ENCODE data around the gene DEFB119. TPM values are rescaled to one million over a fixed set of nuclear protein-coding genes. Genes with fewer than 3 reads are reported as not detected.
"Not testable (repeated sequence)": the region's sequence is repeated elsewhere in the genome, so short reads cannot be mapped to it uniquely, and the experiment has no call there.

Gene DEFB119, protein sequence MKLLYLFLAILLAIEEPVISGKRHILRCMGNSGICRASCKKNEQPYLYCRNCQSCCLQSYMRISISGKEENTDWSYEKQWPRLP
- not detected for total RNA-seq
- not detected for polyA plus RNA-seq
- long read RNA-seq, donor 1, result 0 reads
- long read RNA-seq, donor 2, result 0 reads
- long read RNA-seq, donor 3, result 0 reads
- long read RNA-seq, donor 4, result 0 reads
- long read RNA-seq, donor 5, result 0 reads
- long read RNA-seq, donor 6, result 0 reads
- long read RNA-seq, donor 7, result 0 reads
- long read RNA-seq, donor 8, result 0 reads
- long read RNA-seq, donor 9, result 0 reads
- long read RNA-seq, donor 10, result 0 reads

DNA sequence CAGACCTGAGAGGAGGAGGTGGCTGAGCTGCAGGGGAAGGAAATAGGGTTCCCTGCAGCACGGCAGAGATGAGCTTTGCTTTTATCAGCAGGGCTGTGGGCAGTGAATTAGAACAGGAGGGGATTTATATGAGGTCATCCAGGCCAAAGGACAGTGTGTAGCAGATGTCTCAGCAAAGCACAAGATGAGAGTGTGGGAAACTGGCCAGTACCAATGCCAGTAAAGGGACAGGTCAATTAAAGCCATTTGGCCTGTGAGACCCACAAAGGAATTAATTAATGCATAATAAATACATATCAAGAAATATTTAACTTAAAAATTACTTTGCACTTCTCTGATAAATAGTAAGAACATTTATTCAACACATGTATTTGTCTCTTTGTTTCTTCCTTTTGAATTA is at the start of gene DEFB119:
Gene DEFB119, minus strand, starts transcription at position 101 of the 400 bp plus-strand sequence. CDS start 107 bp downstream, outside the sequence.
- H3K27me3 ChIP-seq, result no peaks in the 10 kb centered on the region
- WGBS, 4 donors, result 24 to 39% (median 32%) methylated on average over 1 of the region's 1 CpG
- no peak within 1 kb of the TSS for H3K4me3 ChIP-seq
- no peaks in the 10 kb centered on the region for H3K4me1 ChIP-seq (replicated peaks in 1 of 2)
- no peaks in the 10 kb centered on the region for H3K9me3 ChIP-seq (replicated peaks in 1 of 3)
- H3K27ac ChIP-seq, result no peak within 1 kb of the TSS
- no peaks in the 10 kb centered on the region for H3K36me3 ChIP-seq (replicated peaks in 1 of 2)
- TF ChIP-seq CTCF (IDR thresholded peaks at IDR 0.05), result no peak
- TF ChIP-seq POLR2A (IDR thresholded peaks at IDR 0.05), result no peak
- intact Hi-C loops (cut with DNase I), result no loop called here
- no peak for DNase-seq

GRCh38 chr20:31430568-31431115 is 40.3 kb upstream of the DEFB119 start:
- WGBS, 4 donors, result 59 to 65% (median 60%) methylated on average over 4 of the region's 4 CpGs
- no peaks in the 10 kb centered on the region for H3K36me3 ChIP-seq (replicated peaks in 1 of 2)
- TF ChIP-seq CTCF (IDR thresholded peaks at IDR 0.05), result no peak
- no peak for TF ChIP-seq POLR2A (IDR thresholded peaks at IDR 0.05)

DNA sequence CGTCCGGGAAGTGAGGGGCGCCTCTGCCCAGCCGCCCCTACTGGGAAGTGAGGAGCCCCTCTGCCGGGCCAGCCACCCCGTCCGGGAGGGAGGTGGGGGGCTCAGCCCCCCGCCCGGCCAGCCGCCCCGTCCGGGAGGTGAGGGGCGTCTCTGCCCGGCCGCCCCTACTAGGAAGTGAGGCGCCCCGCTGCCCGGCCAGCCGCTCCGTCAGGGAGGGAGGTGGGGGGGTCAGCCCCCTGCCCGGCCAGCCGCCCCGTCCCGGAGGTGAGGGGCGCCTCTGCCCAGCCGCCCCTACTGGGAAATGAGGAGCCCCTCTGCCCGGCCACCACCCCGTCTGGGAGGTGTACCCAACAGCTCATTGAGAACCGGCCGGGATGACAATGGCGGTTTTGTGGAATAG is 37.2 kb upstream of the DEFB119 start:
- H3K4me3 ChIP-seq; H3K4me1 ChIP-seq (replicated peaks in 1 of 2); H3K36me3 ChIP-seq (replicated peaks in 1 of 2); intact Hi-C loops (cut with DNase I); DNase-seq; H3K9me3 ChIP-seq (replicated peaks in 1 of 3); H3K27me3 ChIP-seq; H3K27ac ChIP-seq: not testable (repeated sequence)
- WGBS, 4 donors, result 87 to 97% (median 93%) methylated on average over 5 to 26 of the region's 31 CpGs

More at GRCh38 chr20:31430568-31431115, 40.3 kb upstream of the DEFB119 start:
- intact Hi-C loops (cut with DNase I), result no loop called here
- H3K4me3 ChIP-seq, result no peak overlapping the region
- H3K27ac ChIP-seq, result no peak overlapping the region
- no peak for DNase-seq
- H3K9me3 ChIP-seq (replicated peaks in 1 of 3), result no peaks in the 10 kb centered on the region
- peaks cover 6% of the 10 kb centered on the region for H3K27me3 ChIP-seq
- H3K4me1 ChIP-seq (replicated peaks in 1 of 2), result no peaks in the 10 kb centered on the region

- H3K27ac ChIP-seq; H3K4me1 ChIP-seq (replicated peaks in 1 of 2); DNase-seq; H3K36me3 ChIP-seq (replicated peaks in 1 of 2); H3K9me3 ChIP-seq (replicated peaks in 1 of 3); intact Hi-C loops (cut with DNase I); H3K27me3 ChIP-seq; H3K4me3 ChIP-seq: not testable (repeated sequence)
- WGBS, 4 donors, result 85 to 89% methylated on average over 25 to 33 of the region's 48 CpGs; no CpG with 5 or more reads in 2 of the 4 donors
These were observed 36.6 kb upstream of the DEFB119 start for GRCh38 chr20:31426891-31427551.

DNA sequence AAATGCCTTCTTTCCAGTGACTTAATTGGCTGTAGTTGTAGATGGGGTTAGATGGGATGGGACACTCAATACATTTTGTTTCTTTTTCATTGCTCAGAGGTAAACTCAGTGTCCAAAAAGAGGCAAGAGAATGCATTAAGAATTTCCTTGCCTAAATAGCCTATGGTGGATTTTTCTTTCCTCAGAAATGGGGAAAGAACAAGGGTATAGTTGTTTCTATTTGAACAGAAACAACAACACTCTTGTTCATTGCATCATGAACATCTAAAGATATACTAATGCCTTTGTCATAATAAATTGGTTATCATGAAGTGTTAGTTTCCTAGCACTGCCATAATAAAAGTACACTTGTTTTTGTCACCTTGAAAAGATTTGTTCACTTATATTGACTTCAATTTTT is 35.4 kb upstream of the DEFB119 start:
- Histone ChIP-seq H3K9me3 (replicated peaks in 1 of 3) (no peaks in the 10 kb centered on the region), H3K4me3 (no peak overlapping the region), H3K36me3 (replicated peaks in 1 of 2) (no peaks in the 10 kb centered on the region), H3K27ac (no peak overlapping the region), H3K27me3 (no peaks in the 10 kb centered on the region), H3K4me1 (replicated peaks in 1 of 2) (no peaks in the 10 kb centered on the region)
- TF ChIP-seq POLR2A (IDR thresholded peaks at IDR 0.05) (no peak), CTCF (IDR thresholded peaks at IDR 0.05) (no peak)
- no peak for DNase-seq
- intact Hi-C loops (cut with DNase I), result no loop called here

All from adrenal gland (tissue), 19 donors.